Endothelial cell of umbilical vein (primary cell): Measurements from ENCODE around the gene DDX49. TPM values are rescaled to one million over a fixed set of nuclear protein-coding genes. Genes with fewer than 3 reads are reported as not detected.

Experiments used
- BruUV-seq: library from RNA; stranded (reverse); fragments of 400-500 nt; replicated peaks from 2 replicates; lab custom pipeline; 2021; lab: Mats Ljungman, UMichigan
- CTCF ChIA-PET: fragments of 300-600, 350-600 bp; sonication (Branson Sonifier 250); formaldehyde crosslinking; loops from one replicate; lab custom pipeline; 2021; ENCODE audit warnings: antibody characterized with exemption, inconsistent platforms; lab: Charles Lee
- POLR2A ChIA-PET: fragments of 300-600, 350-600 bp; sonication (Branson Sonifier 250); formaldehyde crosslinking; loops from one replicate; lab custom pipeline; 2021; ENCODE audit warnings: antibody characterized with exemption, inconsistent platforms; lab: Charles Lee
- DNase-seq: peaks from one replicate; pipeline ENCODE4 v3.0.0-alpha.2; 2011; ENCODE audit warnings: low read depth, low spot score
- FAIRE-seq: peaks from 2 replicates; lab custom pipeline; 2011; peaks lifted over from hg19 to GRCh38; lab: Jason Lieb, UNC
- H2AFZ ChIP-seq: 2 replicates; pipeline ENCODE4 v1.6.0; 2012; ENCODE audit warnings: low read depth, low read length, control low read depth, inconsistent platforms
- H3K27ac ChIP-seq: 2 replicates; pipeline ENCODE4 v1.5.1; 2011; ENCODE audit warnings: low read depth, mild to moderate bottlenecking, control low read depth, low read length, moderate library complexity; ENCODE audit not compliant: insufficient read depth
- H3K27me3 ChIP-seq, 2 experiments: 2 replicates each; pipeline versions ENCODE4 v1.6.0 to v1.6.1; 2011; ENCODE audit warnings: low read length in 2 of 2, mixed read lengths in 1 of 2; ENCODE audit not compliant: control insufficient read depth in 2 of 2, insufficient read depth in 2 of 2
- H3K36me3 ChIP-seq, 2 experiments: 2 replicates in 1 of 2; 3 replicates in 1 of 2; pipeline ENCODE4 v1.5.1; 2011; ENCODE audit warnings: low read length in 2 of 2, mild to moderate bottlenecking in 1 of 2, moderate library complexity in 1 of 2; ENCODE audit not compliant: control insufficient read depth in 2 of 2, insufficient read depth in 2 of 2; ENCODE audit errors: extremely low read depth in 1 of 2
- H3K4me1 ChIP-seq: 3 replicates; pipeline ENCODE4 v1.5.1; 2011; ENCODE audit warnings: mild to moderate bottlenecking, low read length; ENCODE audit not compliant: control insufficient read depth, insufficient read depth; ENCODE audit errors: extremely low read depth
- H3K4me2 ChIP-seq: 2 replicates; pipeline ENCODE4 v1.6.1; 2011; ENCODE audit warnings: low read length, control low read depth, mixed read lengths; ENCODE audit not compliant: insufficient read depth
- H3K4me3 ChIP-seq, 3 experiments: fragments of 200-600 bp in 1 of 3; sonication (generic), shearing (Covaris generic) in 1 of 3; replicated peaks in 1 of 3; 2 replicates each; pipeline ENCODE4 v1.5.1; 2011 to 2016; ENCODE audit warnings: control low read depth in 3 of 3, low read length in 3 of 3, mild to moderate bottlenecking in 2 of 3, inconsistent platforms in 1 of 3, low read depth in 1 of 3, moderate library complexity in 1 of 3; ENCODE audit not compliant: insufficient read depth in 1 of 3
- H3K79me2 ChIP-seq: 2 replicates; pipeline ENCODE4 v1.6.0; 2012; ENCODE audit warnings: low read length, inconsistent platforms; ENCODE audit not compliant: control insufficient read depth, insufficient read depth
- H3K9ac ChIP-seq: replicated peaks from 2 replicates; pipeline ENCODE3; 2011; ENCODE audit warnings: low read length, control low read depth; ENCODE audit not compliant: insufficient read depth; ENCODE audit errors: extremely low read depth
- H3K9me1 ChIP-seq: replicated peaks from 3 replicates; pipeline ENCODE4 v1.6.0; 2011; ENCODE audit warnings: mild to moderate bottlenecking, low read length; ENCODE audit not compliant: control insufficient read depth, insufficient read depth; ENCODE audit errors: extremely low read depth
- H3K9me3 ChIP-seq: replicated peaks from 2 replicates; pipeline ENCODE4 v1.5.1; 2012; ENCODE audit warnings: low read length, inconsistent platforms; ENCODE audit not compliant: control insufficient read depth, insufficient read depth
- H4K20me1 ChIP-seq: replicated peaks from 2 replicates; pipeline ENCODE3; 2011; ENCODE audit warnings: mild to moderate bottlenecking, low read length; ENCODE audit not compliant: control insufficient read depth, insufficient read depth; ENCODE audit errors: extremely low read depth
- EZH2 ChIP-seq: IDR thresholded peaks from 2 replicates; pipeline ENCODE4 v1.6.1; 2012; ENCODE audit warnings: borderline replicate concordance, low read depth, mild to moderate bottlenecking, moderate library complexity, low read length, inconsistent platforms; ENCODE audit not compliant: severe bottlenecking
- FOS ChIP-seq: IDR thresholded peaks from 2 replicates; pipeline ENCODE4 v1.6.1; 2011; ENCODE audit warnings: mild to moderate bottlenecking, low read length, moderate library complexity, borderline replicate concordance; ENCODE audit not compliant: insufficient read depth
- GATA2 ChIP-seq: IDR thresholded peaks from 2 replicates; pipeline ENCODE4 v1.7.0; 2011; ENCODE audit warnings: low read depth, mild to moderate bottlenecking, moderate library complexity, mixed read lengths, low read length; ENCODE audit not compliant: insufficient read length, insufficient read depth
- JUN ChIP-seq: IDR thresholded peaks from 2 replicates; pipeline ENCODE4 v1.6.1; 2011; ENCODE audit warnings: borderline replicate concordance, low read depth; ENCODE audit not compliant: insufficient read length, insufficient read depth
- MYC ChIP-seq: IDR thresholded peaks from one replicate; pipeline ENCODE4 v1.6.1; 2011; ENCODE audit warnings: mild to moderate bottlenecking, low read depth, low read length
- POLR2A ChIP-seq: IDR thresholded peaks from 2 replicates; pipeline ENCODE4 v1.6.1; 2012; ENCODE audit warnings: low read depth, mild to moderate bottlenecking, control low read depth, low read length
- POLR2AphosphoS5 ChIP-seq: IDR thresholded peaks from 2 replicates; pipeline ENCODE4 v1.6.1; 2012; ENCODE audit warnings: low read depth, mild to moderate bottlenecking, control low read depth, low read length, moderate library complexity; ENCODE audit not compliant: insufficient read depth
- dilution Hi-C: fragments of 300-500 bp; cut with MboI; formaldehyde crosslinking; loops from one replicate; pipeline ENCODE4 v1.15.0; 2019; ENCODE audit warnings: low sequenced_read_pairs; ENCODE audit not compliant: extremely low pct_ligation_motif_present
- intact Hi-C: fragments of 100-400 bp; cut with micrococcal nuclease; formaldehyde crosslinking; loops from one replicate; pipeline ENCODE4 v1.10.0; 2022
- polyA plus RNA-seq, 4 experiments: library from polyadenylated mRNA; depleted of rRNA in 3 of 4; stranded (reverse) in 3 of 4; unstranded in 1 of 4; fragments of >200 nt; gene quantifications; 2 replicates each; pipeline versions ENCODE4 v1.2.1 to v1.2.3, GENCODE V29; 2011 to 2012; ENCODE audit warnings: missing spikeins in 1 of 4
- total RNA-seq: library from RNA; stranded (reverse); gene quantifications from 2 replicates; pipeline ENCODE4 v1.2.3, GENCODE V29; 2021
- TF ChIP-seq, protein P1 (sequence below): IDR thresholded peaks from 2 replicates; pipeline ENCODE4 v1.6.1; 2011; ENCODE audit not compliant: insufficient read depth, insufficient read length

DDX49 gene
- total and polyA plus RNA-seq, 2 donors (not counting 3 experiments of a cell fraction or from before 2014, with no cell fraction given): 51.9 to 60.1 TPM

DNA sequence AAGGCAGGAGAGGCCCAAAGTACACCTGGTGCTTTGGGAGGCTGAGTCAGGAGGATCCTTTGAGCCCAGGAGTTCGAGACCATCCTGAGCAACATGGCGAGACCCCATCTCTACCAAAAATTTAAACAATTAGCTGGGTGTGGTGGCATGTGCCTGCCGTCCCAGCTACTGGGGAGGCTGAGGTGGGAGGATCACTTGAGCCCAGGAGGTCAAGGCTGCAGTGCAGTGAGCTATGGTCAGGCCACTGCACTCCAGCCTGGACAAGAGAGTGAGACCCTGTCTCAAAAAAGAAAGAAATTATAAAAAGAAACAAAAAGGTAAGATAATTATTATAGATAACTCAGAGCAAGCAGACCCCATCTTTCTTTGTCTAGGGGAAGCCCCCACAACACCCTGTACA, 19.6 kb downstream of the DDX49 start:
- intact Hi-C loops: no loop called here
- Histone ChIP-seq H3K4me2 (peak overlapping the region; percentile 81), H3K36me3 (peaks cover 5 to 17% of the 10 kb centered on the region in 2 experiments), H3K4me1 (peaks cover 7% of the 10 kb centered on the region), H3K27ac (no peak overlapping the region), H3K27me3 (no peaks in the 10 kb centered on the region), H3K9ac (no peak overlapping the region), H3K4me3 (peak overlapping the region in 2 of 3 experiments; percentile 88 to 99), H3K9me1 (no peaks in the 10 kb centered on the region), H2AFZ (no peak overlapping the region), H4K20me1 (no peaks in the 10 kb centered on the region), H3K79me2 (peaks cover 27% of the 10 kb centered on the region), H3K9me3 (no peaks in the 10 kb centered on the region)
- dilution Hi-C loops: no loop called here
- ChIA-PET POLR2A (no interaction called here), CTCF (interaction anchor here (0.9 to 2.1 kb wide), 5 partner anchors 10 to 351 kb away, joined by 3 to 35 read pairs (median 3); no protein-coding TSS in a partner anchor)
- FAIRE-seq (no peak), DNase-seq (no peak)
- TSS peak; percentile 16 for BruUV-seq
- no peak for TF ChIP-seq POLR2A
- no peak for TF ChIP-seq FOS
- TF ChIP-seq MYC: no peak
- no peak for TF ChIP-seq JUN
- no peak for TF ChIP-seq POLR2AphosphoS5
- no peak for TF ChIP-seq GATA2
- TF ChIP-seq, protein P1, sequence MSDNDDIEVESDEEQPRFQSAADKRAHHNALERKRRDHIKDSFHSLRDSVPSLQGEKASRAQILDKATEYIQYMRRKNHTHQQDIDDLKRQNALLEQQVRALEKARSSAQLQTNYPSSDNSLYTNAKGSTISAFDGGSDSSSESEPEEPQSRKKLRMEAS: no peak
- no peak for TF ChIP-seq EZH2
